Activated CD4-positive, alpha-beta T cell treated with anti-CD3 and anti-CD28 coated beads, Interleukin-2, amount 50 U/mL, for 24 hours (primary cell): ENCODE measurements around the gene TRAF3IP3.

ENCODE experiments used
- DNase-seq, 2 donors: peaks; one replicate each; pipeline ENCODE4 v3.0.0-alpha.2; 2020; ENCODE audit warnings: low read depth in 1 of 2, low spot score in 1 of 2

The TRAF3IP3 gene

GRCh38 chr1:209755926-209756614 is at the start of gene TRAF3IP3:
TRAF3IP3 (plus strand) TSS chr1:209756053; CDS start chr1:209760040, 3,987 bp downstream.
- DNase-seq: peak; percentile 29 to 79

- DNase-seq: no peak
These were observed 49.2 kb upstream of the TRAF3IP3 start for GRCh38 chr1:209706622-209707021.

- no peak for DNase-seq
These were observed 48.5 kb upstream of the TRAF3IP3 start for GRCh38 chr1:209707308-209707707.

- DNase-seq: no peak
These were observed 47.6 kb upstream of the TRAF3IP3 start for GRCh38 chr1:209708297-209708696.

GRCh38 chr1:209710093-209710492 is 45.8 kb upstream of the TRAF3IP3 start:
- no peak for DNase-seq

- DNase-seq: no peak
These were observed 45.0 kb upstream of the TRAF3IP3 start for GRCh38 chr1:209710847-209711246.

- no peak for DNase-seq
These were observed 41.5 kb upstream of the TRAF3IP3 start for GRCh38 chr1:209714338-209714737.

GRCh38 chr1:209715314-209715713 is 40.5 kb upstream of the TRAF3IP3 start:
- DNase-seq: no peak

GRCh38 chr1:209717818-209718217 is 38.0 kb upstream of the TRAF3IP3 start:
- DNase-seq: no peak

GRCh38 chr1:209720326-209720725 is 35.5 kb upstream of the TRAF3IP3 start:
- no peak for DNase-seq

- DNase-seq: no peak
These were observed 35.0 kb upstream of the TRAF3IP3 start for GRCh38 chr1:209720826-209721225.

- DNase-seq: no peak
These were observed 34.5 kb upstream of the TRAF3IP3 start for GRCh38 chr1:209721323-209721722.

GRCh38 chr1:209723265-209723664 is 32.6 kb upstream of the TRAF3IP3 start:
- DNase-seq: no peak

GRCh38 chr1:209723756-209724693 is 31.8 kb upstream of the TRAF3IP3 start:
- DNase-seq: peak in 1 of 2 donors; percentile 54

GRCh38 chr1:209727286-209727685 is 28.6 kb upstream of the TRAF3IP3 start:
- DNase-seq: no peak

- no peak for DNase-seq
These were observed 28.1 kb upstream of the TRAF3IP3 start for GRCh38 chr1:209727785-209728184.

GRCh38 chr1:209728466-209728865 is 27.4 kb upstream of the TRAF3IP3 start:
- DNase-seq: no peak

- DNase-seq: no peak
These were observed 26.4 kb upstream of the TRAF3IP3 start for GRCh38 chr1:209729436-209729835.

GRCh38 chr1:209732725-209733124 is 23.1 kb upstream of the TRAF3IP3 start:
- DNase-seq: no peak

GRCh38 chr1:209733409-209734192 is 22.3 kb upstream of the TRAF3IP3 start:
- no peak for DNase-seq

- DNase-seq: no peak
These were observed 19.2 kb upstream of the TRAF3IP3 start for GRCh38 chr1:209736490-209737117.
